Stimulated activated CD8-positive, alpha-beta memory T cell treated with anti-CD3 and anti-CD28 coated beads, Interleukin-12 subunit alpha, Interleukin-12 subunit beta, amount 100 ng/mL, for 4 hours (primary cell): ENCODE data around the gene CPT2.
A peak's percentile ranks its signal among the peaks of the same experiment; 100 is the strongest.

Source experiments
- DNase-seq: peaks from one replicate; pipeline ENCODE4 v3.0.0-alpha.2; 2020; ENCODE audit warnings: low read depth

Gene CPT2

DNA sequence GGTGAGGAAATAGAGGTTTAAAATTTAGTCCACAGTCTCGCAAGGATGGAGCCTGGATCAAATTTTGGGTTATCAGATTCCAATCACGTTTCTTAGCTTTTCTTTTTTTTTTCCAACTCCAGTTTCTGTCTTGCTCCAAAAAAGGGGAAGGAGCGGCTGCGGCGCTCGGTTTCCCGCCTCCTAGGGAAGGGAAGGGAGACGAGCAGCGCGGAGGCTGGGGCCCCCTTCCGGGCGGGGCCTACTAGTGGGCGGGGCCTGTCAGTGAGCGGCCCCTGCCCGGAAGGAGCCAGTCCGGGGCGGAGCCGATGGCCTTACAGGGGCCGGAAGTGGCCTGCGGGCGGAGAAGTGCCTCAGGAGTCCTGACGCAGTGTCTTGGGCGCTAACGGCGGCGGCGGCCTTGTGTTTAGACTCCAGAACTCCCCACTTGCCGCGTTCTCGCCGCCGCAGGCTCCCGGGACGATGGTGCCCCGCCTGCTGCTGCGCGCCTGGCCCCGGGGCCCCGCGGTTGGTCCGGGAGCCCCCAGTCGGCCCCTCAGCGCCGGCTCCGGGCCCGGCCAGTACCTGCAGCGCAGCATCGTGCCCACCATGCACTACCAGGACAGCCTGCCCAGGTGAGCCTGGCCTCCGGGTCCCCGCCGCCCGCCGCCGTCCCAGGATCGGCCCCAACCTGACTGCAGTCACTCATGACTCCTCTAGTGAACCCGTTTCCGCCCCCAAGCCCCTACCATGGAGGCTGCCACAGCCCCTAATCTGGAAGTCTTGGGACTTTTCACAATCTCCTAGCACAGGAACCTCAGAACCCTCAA lies at the start of gene CPT2:
Gene CPT2 (plus strand): TSS at position 340 of the 806 bp plus-strand sequence. CDS start 120 bp downstream, at position 460.
- DNase-seq, result peak; percentile 79

DNA sequence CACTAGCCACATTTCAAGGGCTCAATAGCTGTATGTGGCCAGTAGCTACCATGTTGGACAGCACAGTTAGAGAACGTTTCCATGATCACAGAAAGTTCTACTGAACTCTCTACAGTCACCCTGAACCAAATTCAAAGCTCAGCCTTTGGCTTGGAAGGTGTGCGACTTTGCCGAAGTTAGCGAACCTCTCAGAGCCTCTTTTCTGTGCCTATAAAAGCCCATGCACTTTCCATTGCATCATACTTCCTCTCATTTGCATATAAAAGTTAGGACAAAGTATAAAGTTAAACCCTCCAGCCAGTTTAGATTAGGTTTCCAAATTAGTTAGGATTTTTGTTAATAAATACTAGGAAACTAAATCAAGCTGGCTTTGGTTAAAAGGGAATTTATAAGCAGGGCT lies 49.5 kb upstream of the CPT2 start:
- no peak for DNase-seq

DNA sequence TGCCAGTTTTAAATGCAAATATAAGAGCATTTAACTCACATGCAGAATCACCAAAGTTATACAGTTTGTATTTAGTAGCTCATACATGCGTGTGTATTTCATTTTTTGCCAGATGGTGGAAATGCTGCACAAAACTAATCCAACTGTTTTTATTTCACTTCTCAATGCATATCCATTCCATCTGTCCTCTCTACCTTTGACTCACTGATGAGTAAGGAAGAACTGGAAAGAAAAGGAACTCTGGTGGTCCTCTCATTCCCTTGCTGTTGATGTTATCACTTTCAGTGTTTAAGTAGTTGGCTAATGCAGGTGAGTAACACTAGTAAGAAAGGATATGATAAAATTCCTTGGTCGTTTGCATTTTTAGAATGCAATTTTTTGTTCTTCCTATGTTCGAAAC lies 48.5 kb upstream of the CPT2 start:
- no peak for DNase-seq

DNA sequence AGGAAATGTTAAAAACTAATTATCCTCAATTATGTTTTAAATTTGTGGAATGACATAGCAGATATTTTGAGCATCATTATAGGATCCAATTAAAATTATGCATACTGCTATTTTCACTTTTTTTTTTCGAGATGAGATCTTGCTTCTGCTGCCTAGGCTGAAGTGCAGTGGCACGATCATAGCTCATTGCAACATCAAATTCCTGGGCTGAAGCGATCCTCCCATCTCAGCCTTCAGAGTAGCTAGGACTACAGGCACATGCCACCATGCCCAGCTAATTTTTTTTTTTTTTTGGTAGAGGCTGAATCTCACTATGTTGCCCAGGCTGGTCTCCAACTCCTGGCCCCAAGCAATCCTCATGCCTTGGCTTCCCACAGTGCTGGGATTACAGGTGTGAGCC lies 42.9 kb upstream of the CPT2 start:
- DNase-seq, result no peak

DNA sequence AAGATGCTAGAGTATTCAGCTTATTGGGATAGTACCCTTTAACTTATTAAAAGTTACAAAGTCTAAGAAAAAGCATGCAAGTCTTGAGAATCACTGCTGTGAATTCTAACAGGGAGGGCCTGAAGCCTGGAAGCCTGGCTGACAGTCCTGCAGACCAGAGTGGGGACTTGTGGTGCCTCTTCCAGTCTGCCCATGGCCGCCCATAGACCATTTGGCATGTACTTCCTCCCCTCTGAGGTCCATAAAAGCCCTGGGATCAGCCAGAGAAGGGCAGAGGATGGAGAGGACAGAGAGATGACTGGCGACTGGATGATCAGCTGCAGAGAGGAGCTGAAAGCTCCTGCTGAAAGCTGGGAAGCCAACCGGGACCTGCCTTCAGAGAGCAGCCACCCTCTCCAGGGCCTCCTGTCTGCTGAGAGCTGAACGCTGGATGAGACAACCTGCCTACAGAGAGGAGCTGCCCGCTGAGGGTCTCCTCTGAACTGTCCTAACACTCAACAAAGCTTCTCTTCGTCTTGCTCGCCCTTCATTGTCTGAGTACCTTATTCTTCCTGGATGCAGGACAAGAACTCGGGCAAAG lies 41.7 kb upstream of the CPT2 start:
- DNase-seq, result no peak

DNA sequence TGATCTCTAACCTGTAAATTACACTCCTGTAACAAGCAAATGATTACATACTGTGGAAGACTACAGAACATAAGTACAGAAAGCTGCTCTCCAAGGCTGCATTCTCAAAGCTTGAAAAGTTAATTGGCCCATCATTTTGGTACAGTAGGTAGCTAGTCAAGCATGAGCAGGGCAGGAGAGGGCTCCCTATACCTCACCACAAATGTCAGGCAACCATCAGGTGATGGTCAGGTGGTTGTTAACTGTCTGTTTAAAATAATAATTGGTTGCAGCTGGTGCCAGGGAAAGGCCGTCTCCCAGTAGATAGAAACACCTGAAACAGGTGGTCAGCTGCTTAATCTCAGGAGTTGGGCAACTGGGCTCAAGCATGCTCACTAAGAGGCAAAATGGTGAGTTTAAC lies 41.1 kb upstream of the CPT2 start:
- DNase-seq, result no peak

DNA sequence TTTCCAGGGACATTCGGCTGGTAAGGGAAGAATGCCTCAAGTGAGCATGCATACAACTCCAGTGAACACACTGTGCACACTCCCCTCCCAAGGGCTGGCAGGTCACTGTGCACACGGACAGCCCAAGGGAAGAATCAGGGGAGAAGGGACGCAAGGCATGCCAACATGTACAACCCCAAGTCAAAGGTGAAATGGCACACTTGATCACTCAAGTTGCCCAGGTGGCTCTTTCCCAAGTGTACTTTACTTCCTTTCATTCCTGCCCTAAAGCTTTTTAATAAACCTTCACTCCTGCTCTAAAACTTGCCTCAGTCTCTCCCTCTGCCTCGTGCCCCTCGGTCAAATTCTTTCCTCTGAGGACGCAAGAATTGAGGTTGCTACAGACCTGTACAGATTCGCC lies 40.7 kb upstream of the CPT2 start:
- DNase-seq, result no peak

DNA sequence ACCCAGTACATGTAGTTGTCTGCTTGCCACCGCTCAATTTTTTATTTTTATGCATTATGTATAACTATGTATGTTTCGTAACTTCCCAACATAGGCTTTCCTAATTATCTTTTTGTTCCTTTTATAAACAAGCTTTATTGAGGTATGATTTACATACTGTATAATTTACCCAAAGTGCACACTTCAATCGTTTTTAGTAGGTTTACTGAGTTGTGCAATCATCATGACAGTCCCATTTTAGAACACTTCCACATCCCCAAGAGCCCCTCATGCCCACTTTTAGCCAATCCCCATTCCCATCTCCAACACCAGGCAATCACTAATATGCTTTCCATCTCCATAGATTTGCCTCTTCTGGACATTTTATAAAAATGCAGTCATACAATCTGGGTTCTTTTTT lies 39.8 kb upstream of the CPT2 start:
- DNase-seq, result no peak

DNA sequence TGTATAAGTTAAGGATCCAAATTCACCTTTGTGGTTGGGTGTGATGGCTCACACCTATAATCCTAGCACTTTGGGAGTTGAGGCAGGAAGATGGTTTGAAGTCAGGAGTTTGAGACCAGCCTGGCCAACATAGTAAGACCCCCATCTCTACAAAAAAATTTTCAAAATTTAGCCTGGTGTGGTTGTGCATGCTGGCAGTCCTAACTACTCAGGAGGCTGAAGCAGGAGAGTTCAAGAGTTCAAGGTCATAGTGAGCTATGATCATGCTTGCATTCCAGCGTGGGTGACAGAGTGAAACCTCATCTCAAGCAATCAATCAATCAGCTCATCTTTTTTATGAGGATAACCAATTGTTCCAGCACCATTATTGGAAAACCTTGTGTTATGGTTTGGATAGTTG lies 37.7 kb upstream of the CPT2 start:
- no peak for DNase-seq

DNA sequence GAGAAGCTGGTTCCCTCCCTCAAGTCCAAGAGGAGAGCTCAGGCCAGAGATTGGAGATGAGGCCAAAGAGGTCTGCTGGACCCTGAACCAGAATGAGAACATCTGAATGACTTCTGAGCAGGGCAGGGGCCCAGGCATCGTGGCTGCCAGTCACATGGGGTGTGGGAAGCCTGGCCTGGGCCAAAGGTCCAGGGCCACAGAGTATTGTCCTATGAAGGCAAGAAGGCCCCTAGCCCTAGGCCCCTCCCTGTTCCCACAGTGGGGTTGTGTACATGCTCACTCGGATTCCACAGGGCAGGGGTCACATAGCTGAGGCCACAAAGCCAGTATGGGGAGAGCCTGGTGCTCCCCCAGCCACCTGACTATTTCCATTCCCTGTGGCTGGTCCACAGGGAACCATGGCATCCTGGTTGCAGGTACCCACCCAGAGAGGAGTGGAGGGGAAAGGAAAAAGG lies 35.7 kb upstream of the CPT2 start:
- no peak for DNase-seq

DNA sequence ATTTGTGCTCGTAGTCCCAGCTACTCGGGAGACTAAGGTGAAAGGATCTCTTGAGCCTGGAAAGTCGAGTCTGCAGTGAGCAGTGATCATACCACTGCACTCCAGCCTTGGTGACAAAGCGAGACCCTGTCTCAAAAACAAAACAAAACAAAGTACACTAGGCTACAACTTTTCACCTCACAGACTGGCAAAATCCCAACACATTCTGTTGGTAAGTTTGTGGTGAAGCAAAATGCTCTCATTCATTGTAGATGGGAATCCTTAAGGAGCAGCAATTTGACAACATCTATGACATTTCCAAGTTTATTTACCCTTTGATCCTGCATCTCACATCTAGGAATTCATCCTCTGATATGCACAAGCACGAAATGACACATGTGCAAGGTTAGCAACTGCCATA lies 34.0 kb upstream of the CPT2 start:
- no peak for DNase-seq

DNA sequence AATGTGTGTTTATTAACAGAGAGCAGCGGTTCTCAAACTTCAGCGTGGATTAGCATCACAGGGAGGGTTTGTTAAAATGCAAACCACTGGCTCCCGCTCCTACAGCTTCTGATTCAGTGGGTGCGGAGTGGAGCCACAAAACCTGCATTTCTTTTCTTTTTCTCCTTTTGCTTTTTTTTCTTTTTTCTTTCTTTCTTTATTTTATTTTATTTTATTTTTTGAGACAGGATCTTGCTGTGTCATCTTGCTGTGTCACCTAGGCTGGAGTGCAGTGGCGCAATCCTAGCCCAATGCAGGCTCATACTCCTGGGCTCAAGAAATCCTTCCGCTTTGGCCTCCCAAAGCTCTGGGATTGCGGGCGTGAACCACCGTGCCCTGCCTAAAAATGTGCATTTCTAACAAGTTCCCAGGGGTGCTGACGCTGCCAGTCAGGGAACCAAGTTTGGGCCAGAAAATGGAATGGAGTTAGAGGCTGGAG lies 33.3 kb upstream of the CPT2 start:
- no peak for DNase-seq

DNA sequence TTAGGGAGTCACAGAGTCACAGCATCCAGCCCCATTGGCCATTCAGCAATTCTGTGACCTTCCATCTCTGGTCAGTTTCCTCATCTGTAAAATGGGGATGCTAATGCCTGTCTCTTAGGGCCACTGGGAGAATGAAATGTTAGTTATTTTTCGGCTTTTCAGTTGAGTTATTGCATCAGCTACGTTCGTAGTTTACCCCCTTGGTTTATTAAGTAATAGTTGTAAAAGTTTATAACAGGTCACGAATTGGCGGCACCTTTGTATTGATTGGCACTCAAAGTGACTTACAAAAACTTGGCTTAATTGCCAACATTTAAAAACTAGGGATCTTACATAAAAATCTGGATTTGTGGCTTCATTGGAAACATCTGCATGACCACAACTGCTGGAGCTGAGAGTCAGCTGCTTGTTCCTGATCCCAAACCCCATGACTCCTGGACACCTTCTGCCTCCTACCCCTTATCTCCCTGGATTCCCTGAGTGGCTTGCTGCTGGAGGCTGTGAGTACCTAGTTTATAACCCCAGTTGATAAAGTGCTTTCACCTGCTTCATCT lies 31.1 kb upstream of the CPT2 start:
- no peak for DNase-seq

DNA sequence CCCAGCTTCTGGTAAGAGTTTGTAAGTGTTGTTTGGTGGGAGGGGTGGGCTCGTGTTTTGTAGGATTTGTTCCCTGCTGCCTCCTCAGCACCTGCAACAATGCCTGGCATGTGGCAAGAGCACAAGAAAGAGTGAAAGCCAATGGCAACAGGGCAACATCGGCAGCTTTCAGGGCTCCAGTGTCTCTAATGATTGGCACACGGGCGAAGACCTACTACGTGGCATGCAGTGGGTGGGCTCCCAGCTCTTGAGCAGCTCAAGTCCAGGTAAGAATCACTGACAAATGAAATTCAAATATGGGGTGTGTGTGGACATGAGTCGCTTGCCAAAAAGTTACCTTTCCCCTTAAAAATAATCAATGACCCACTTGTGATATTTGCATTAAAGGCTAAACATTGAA lies 30.3 kb upstream of the CPT2 start:
- DNase-seq, result no peak

DNA sequence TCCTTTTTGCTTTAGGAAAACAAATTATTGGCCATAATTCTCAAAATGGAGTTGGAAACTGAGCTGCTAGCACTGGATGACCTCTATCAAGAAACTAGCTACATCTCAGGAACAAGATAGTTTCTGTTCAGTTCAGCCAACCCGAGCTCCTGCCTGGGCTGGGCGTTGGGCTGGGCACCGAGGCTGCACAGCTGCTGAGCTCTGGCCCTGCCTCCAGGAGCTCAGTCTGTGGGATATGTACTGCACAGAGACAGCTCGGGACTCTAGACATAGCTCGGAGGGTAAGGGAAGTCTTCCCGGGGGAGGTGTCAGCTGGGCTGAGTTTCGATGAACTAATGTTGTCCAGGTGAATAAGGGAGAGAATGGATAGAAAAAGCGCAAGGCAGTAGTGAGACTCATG lies 29.7 kb upstream of the CPT2 start:
- no peak for DNase-seq

DNA sequence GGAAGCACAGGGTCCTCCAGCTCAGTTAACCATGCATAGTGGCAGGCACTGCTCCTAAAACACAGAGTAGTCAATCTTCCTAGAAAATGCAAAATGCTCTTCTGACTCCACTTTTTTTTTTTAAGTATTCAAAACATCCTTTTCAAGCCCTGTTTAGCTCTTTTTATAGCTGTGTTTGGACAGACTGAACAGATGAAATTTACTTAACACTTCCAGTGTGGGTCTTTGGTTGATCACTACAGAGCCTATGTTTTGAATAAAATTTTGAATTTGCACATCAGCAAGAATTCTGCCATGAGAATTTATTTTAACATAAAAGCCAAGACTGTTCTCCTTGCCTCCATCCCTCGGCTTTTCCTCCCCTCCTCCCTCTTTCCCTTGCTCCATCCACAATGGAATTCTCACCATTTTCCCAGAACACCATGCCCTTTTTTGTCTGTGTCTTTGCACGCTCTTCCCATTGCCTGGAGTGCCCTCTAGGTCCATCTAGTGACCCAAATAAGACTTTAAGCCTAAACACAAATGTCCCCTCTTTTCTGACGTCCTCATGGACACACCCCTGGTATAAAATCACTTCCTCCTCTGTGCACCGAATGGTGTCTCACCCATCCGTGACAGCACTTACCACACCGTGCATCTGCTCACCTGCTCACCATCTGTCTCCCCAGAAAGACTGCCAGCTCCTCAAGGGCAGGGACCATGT lies 24.0 kb upstream of the CPT2 start:
- no peak for DNase-seq

DNA sequence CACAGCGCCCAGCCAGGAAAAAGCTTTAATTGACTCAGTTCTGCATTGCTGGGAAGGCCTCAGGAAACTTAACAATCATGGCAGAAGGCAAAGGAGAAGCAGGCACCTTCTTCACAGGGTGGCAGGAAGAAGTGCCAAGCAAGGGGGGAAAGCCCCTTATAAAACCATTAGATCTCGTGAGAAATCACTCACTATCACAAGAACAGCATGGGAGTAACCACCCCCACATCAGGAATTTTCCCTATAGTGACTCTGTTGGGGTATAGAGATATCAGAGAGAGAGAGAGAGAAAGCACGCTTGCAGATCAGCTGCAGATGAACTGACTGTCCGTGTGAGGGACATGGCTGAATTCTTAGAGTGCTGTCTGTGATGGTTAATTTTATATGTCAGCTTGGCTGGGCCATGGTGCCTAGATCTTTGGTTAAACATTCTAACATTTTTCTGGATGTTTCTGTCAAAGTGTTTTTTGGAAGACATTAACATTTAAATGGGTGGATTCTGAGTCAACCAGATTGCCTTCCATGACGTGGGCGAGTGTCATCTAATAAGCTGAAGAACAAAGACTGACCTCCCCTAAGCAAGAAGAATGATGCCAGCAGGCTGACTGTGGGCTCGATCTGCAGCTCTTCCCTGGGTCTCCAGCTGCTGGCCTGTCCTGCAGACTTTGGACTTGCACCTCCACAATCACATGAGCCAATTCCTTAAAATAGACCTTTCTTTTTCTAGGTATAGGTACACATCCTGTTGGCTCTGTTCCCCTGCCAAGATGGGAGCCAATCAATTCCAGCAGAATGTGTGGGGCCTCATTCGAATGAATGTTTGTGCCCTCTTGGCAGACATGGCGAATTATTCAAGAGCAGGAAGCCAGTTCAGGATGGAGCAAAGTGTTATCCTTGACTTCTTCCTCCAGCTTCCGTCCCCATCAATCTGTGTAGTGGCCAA lies 21.4 kb upstream of the CPT2 start:
- no peak for DNase-seq

DNA sequence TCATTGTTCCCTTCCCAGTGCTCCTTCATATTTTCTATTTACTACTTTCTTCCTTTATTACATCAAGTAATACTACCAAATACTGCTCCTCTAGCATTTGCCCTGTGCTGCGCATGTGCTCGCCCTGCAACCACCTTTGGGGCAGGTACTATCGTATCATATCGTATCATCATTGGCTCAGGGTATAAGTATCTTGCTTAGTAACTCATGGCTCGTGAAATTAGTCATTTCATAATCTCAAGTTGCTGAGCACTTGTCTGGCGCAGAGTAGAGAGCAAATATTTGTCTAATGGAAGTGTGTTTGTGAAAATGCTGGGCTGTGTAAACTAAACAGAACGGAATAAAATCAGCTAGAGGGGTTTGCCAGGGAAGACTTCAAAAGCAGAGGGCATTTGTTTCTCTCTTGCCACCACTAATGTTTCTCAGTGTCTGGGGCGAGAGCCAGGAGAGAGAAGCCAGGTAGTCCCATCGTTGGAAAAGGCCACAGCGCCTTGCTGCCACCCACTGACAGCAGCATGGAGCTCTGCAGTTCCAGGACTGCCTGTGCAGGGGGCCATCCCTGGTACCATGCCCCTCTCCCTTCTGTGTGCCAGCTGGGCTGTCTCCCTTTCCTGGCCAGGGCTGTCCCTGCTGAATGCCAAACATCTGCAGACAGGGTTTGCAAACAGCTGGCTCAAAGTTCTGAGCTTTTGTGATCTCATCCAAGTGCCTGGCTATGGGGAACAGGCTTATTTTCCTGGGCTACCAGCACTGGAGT lies 20.0 kb upstream of the CPT2 start:
- no peak for DNase-seq

DNA sequence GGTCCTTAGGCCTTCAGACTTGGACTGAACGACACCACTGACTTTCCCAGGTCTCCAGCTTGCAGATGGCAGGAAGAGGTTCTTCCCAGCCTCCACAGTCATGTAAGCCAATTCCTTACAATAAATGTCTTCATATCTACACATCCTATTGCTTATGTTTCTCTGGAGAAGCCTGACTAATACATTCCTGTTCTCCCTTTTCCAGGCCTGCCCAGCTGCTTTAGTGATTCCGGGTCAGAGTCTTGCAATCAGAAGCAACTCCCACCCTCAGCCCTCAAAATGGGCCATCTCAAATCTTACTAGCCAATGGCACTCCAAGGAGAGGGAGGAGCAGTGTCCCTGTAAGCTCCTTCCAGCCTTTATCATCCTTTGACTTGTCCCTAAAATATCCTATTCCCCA lies 16.4 kb upstream of the CPT2 start:
- no peak for DNase-seq

DNA sequence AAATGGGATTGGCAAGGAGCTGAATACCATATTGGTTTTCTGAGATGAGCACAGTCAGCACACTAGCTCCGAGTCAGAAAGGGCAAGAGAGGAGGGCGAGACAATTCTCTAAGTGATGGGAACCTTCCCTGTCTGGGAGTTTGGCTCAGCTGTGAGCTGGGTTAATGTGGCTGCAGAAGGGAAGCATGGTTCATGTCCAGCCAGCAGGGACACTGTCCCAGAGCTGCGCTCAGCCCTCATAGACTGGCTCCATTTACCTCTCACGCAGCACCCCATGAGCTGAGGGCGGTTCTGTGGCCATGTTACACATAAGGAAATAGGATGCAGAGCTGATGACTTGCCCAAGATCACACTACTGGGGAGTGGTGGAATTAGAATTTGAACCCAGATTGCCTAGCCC lies 15.7 kb upstream of the CPT2 start:
- no peak for DNase-seq

DNA sequence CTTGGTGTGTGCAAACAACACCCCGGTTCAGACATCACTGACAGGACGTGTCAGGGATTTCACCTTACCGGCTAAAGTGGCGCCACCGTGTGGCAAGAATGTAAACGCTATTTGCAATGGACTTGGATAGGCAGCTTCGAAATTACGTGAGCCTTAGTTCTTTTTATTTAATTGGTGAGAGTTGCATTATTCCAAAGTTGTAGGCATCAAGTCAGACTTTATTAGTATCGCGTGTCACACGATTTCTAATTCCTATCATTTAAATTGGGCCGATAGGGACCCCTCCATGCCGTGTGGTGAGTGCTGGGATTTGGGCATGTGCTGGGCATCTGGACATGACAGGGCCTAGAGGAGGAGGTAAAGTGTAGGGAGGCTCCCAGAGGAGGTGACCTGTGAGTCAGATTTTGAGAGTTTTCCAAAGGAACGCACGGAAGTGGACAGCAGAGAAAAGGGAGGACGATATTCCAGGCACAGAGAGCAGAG lies 14.5 kb upstream of the CPT2 start:
- peak; percentile 55 for DNase-seq
